GM19438 (cell line): ENCODE measurements around the gene ZNF12.
A peak's percentile ranks its signal among the peaks of the same experiment; 100 is the strongest.
"Not testable (repeated sequence)": the region's sequence is repeated elsewhere in the genome, so short reads cannot be mapped to it uniquely, and the experiment has no call there.

Source experiments
- ATAC-seq: cut with Tn5 transposase; IDR thresholded peaks from one replicate; pipeline ENCODE4 v1.9.1; 2021; ENCODE audit warnings: low read depth; ENCODE audit not compliant: unreplicated experiment

The ZNF12 gene

GRCh38 chr7:6706666-6707407 lies at the start of gene ZNF12:
Gene ZNF12, minus strand, starts transcription at chr7:6706947. Its CDS starts 1,774 bp downstream, at chr7:6705173.
- ATAC-seq: peak; percentile 90

DNA sequence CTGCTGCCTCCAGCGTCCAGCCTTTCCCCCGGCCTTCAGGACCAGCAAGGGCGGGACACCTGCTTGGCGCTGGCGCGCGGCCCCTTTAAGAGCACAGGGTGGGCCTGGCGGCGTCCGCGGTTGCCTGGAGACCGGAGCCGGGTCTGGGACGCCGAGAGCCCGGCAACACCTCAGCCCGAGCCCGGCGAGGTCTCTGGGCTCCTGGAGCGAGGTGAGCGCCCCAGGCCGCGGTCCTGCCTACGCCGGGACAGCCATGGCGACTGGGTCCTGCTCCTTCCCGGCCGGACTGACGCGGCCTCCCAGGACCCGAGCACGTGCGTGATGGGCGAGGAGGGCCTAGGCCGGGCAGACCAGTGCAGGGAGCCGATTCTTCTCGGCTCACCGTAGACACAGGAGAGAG lies 47.2 kb upstream of the ZNF12 start, which contains the start of gene RSPH10B2:
Gene RSPH10B2, plus strand, starts transcription at position 140 of the 400 bp plus-strand sequence. CDS start 3,575 bp downstream, outside the sequence.
- ATAC-seq: not testable (repeated sequence)

GRCh38 chr7:6750173-6750572 lies 43.4 kb upstream of the ZNF12 start:
- not testable (repeated sequence) for ATAC-seq

DNA sequence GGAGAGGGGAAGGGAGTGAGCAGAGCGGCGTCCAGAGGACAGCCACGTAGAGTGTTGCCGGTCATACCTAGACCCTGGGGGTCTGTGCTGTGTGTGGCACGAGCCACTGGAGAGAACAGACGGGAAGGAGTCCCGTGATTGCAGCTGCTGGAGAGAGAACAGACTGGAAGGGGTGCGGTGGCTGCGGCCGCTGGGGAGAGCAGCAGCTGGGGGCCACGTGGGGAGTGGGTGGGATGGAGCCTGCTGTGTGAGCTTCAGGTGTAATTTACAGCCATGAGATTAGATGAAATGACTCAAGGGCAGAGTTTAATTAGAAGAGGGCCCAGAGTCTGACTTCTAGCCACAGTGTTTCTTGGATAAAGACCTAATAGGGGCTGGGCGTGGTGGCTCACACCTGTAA lies 42.6 kb upstream of the ZNF12 start:
- not testable (repeated sequence) for ATAC-seq

- ATAC-seq: not testable (repeated sequence)
Measured at GRCh38 chr7:6744410-6745100, 37.8 kb upstream of the ZNF12 start.

GRCh38 chr7:6738415-6738814 lies 31.7 kb upstream of the ZNF12 start:
- not testable (repeated sequence) for ATAC-seq

- no peak for ATAC-seq
Measured at GRCh38 chr7:6730343-6730633, 23.5 kb upstream of the ZNF12 start.

DNA sequence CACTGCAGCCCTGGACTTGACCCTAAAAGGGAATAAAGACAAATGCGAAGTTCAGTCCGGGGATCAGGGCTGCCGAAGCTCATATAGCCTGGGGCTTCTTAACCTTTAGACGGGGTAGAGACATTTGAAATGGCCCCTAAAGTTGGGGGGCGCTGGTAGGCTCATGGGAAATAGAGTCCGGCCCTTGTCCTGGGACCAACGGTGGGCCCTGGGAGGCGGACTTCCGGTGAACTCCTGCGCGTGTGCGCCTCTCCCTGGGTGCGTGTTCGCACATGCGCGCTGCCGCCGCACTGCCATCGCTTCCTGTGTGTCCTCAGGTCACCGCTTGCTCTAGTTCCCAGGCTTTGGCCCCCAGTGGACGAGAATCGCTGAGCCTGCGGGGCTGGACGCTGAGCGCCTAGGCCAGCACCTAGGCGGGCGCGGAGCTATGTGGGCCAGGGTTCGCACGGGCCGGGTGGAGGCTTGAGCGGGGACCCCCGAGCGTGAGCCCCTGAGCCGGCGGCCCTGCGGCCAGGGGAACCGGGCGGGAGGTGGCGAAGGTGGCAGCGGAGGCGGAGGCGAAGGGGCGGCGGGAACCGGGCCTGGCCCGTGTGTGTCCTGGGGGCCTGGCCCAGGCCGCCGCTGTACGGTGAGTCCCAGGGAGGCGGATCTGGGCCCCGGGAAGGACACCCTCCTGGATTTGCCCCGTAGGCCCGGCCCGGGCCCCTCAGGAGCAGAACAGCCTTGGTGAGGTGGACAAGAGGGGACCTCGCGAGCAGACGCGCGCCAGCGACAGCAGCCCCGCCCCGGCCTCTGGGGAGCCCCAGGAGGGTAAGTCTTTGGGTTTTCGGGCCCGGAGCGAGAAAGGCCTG lies 23.0 kb upstream of the ZNF12 start:
- peak; percentile 87 for ATAC-seq

DNA sequence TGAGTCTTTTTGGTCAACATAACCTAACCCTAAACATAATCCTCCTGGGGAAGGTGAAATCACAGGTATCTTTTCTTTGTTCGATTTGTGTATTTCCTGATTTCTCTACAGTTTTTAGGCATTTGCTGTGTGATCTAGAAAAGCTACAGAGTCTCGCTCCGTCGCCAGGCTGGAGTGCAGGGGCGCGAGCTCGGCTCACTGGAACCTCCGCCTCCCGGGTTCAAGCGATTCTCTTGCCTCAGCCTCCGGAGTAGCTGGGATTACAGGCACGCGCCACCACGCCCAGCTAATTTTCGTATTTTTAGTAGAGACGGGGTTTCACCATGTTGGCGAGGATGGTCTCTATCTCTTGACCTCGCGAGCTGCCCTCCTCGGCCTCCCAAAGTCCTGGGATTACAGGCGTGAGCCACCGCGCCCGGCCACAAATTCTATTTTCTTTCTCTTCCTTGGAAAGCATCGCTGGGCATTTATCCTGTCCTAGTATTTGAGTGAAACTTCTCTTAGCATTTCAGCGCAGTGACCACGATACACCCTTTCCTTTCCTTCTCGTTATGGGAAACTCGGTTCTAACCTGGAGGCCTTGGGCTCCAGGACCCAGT lies 22.2 kb upstream of the ZNF12 start:
- ATAC-seq: not testable (repeated sequence)

GRCh38 chr7:6727663-6728062 lies 20.9 kb upstream of the ZNF12 start:
- ATAC-seq: no peak

- not testable (repeated sequence) for ATAC-seq
Measured at GRCh38 chr7:6726341-6726740, 19.6 kb upstream of the ZNF12 start.

GRCh38 chr7:6725003-6725402 lies 18.3 kb upstream of the ZNF12 start:
- peak; percentile 70 for ATAC-seq

DNA sequence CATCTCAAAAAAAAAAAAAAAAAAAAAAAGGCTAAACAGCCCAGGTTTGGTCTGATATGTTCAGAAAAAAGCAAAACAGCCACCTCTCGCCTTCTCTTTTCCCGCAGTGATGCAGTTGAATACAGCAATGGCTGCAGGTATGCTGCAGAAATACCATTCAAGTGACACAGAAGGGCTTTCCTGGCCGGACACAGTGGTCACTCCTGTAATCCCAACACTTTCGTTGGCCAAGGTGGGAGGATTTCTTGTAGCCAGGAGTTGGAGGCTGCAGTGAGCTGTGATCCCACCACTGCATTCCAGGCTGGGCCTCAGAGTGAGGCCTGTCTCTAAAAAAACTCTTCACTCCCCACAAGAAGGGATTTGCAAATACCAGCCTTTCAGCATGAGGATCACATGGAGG lies 17.6 kb upstream of the ZNF12 start:
- not testable (repeated sequence) for ATAC-seq

GRCh38 chr7:6718124-6718523 lies 11.4 kb upstream of the ZNF12 start:
- ATAC-seq: no peak

DNA sequence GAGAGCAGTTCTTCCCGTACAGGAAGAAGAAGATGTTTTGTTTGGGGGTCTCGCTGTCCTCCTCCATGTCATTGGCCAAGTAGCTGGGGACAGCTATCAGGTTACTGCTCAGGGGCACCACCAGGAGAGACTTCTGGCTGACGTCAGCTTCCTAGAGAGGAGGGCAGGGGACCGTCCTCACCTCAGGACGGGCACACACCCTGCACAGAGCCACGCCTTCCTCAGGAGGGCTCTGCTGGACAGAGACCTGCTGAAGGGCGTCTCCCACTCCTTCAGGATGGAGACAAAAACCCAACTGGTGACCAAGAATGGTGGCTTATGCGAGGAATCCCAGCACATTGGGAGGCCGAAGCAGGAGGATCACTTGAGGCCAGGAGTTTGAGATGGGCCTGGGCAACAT lies 9.2 kb upstream of the ZNF12 start:
- not testable (repeated sequence) for ATAC-seq

GRCh38 chr7:6714360-6714759 lies 7.6 kb upstream of the ZNF12 start:
- no peak for ATAC-seq

DNA sequence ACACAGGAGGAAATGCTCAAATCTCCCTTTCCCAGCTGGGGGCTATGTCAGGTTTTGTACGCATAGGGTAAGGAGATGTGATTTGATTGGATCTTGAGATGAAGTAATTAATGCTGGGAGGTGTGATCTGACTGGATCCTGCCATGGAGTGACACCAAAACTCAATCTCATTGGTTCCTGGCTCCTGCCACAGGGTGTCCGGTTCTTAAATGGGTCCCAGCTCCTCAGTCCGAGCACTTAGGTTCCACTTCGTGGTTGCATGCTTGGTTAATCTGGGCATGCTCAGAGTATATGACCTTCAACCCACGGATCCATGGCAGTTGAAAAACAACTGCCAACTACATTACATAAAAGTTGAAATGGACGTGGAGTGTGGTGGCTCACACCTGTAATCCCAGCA lies 3.1 kb upstream of the ZNF12 start:
- ATAC-seq: no peak

- ATAC-seq: no peak
Measured at GRCh38 chr7:6708304-6708703, 1.6 kb upstream of the ZNF12 start.

- ATAC-seq: peak; percentile 48
Measured at GRCh38 chr7:6705959-6706665, 635 bp downstream of the ZNF12 start.

DNA sequence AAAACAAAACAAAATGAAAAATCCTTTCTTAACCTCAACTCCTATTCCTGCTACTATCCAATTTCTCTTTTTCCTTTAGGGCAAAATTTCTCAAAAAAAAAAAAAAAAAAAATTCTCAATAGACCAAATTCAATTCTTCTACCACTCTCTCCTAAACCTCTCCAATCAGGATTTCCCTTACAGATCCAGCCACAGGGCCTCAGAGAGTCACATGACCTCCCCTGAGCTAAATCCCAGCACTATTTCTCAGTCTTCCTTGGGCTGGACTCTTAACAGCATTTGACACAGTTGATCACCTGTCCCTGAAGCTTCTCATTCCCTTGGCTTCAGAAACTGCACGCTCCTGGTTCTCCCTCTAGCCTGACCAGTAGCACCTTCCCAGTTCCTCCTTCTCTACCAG lies 4.9 kb downstream of the ZNF12 start:
- no peak for ATAC-seq
